OCI-LY7 (cell line): ENCODE results near the gene LPA. TPM values are rescaled to one million over a fixed set of nuclear protein-coding genes. Genes with fewer than 3 reads are reported as not detected.

ENCODE experiments used
- BruUV-seq: library from RNA; stranded (reverse); fragments of 400-500 nt; replicated peaks from 2 replicates; lab custom pipeline; 2021; lab: Mats Ljungman, UMichigan
- CTCF ChIA-PET: fragments of 300-600 bp; sonication (Branson Sonifier 250); formaldehyde crosslinking; loops from one replicate; lab custom pipeline; 2022; ENCODE audit warnings: antibody characterized with exemption; ENCODE audit not compliant: unreplicated experiment; lab: Charles Lee
- POLR2A ChIA-PET: fragments of 300-600 bp; sonication (Branson Sonifier 250); formaldehyde crosslinking; loops from one replicate; lab custom pipeline; 2022; ENCODE audit warnings: antibody characterized with exemption; lab: Charles Lee
- DNase-seq: peaks from one replicate; pipeline ENCODE4 v3.0.0-alpha.2; 2015; ENCODE audit warnings: low spot score
- H2AFZ ChIP-seq: fragments of 200-600 bp; sonication (generic), shearing (Covaris generic); 2 replicates; pipeline ENCODE4 v1.6.1; 2014; ENCODE audit warnings: mild to moderate bottlenecking, antibody characterized with exemption, low read length, moderate library complexity
- H3K27ac ChIP-seq: fragments of 200-600 bp; sonication (generic); 2 replicates; pipeline ENCODE4 v1.5.1; 2014; ENCODE audit warnings: mixed run types, low read depth, mild to moderate bottlenecking, moderate library complexity, low read length, inconsistent platforms; ENCODE audit not compliant: poor library complexity, severe bottlenecking
- H3K36me3 ChIP-seq: fragments of 200-600 bp; sonication (generic); 2 replicates; pipeline ENCODE4 v1.6.1; 2014; ENCODE audit warnings: mild to moderate bottlenecking, antibody characterized with exemption, low read length, moderate library complexity, mixed read lengths; ENCODE audit not compliant: insufficient read depth
- H3K4me1 ChIP-seq: fragments of 200-600 bp; sonication (generic); 2 replicates; pipeline ENCODE4 v1.5.1; 2014; ENCODE audit warnings: mild to moderate bottlenecking, low read length; ENCODE audit not compliant: insufficient read depth, poor library complexity, severe bottlenecking
- H3K4me2 ChIP-seq: fragments of 200-600 bp; sonication (generic); 2 replicates; pipeline ENCODE4 v1.6.1; 2014; ENCODE audit warnings: mild to moderate bottlenecking, low read length
- H3K4me3 ChIP-seq: fragments of 200-600 bp; sonication (generic); 2 replicates; pipeline ENCODE4 v1.5.1; 2014; ENCODE audit warnings: mild to moderate bottlenecking, low read depth, low read length; ENCODE audit not compliant: poor library complexity, severe bottlenecking
- H3K79me2 ChIP-seq: fragments of 200-600 bp; sonication (generic); 2 replicates; pipeline ENCODE4 v1.6.1; 2016; ENCODE audit warnings: low read depth, mild to moderate bottlenecking, low read length, moderate library complexity, mixed read lengths; ENCODE audit not compliant: insufficient read depth
- H3K9me2 ChIP-seq: fragments of 200-600 bp; sonication (generic); 2 replicates; pipeline ENCODE4 v1.6.1; 2016; ENCODE audit warnings: mild to moderate bottlenecking, low read length, mixed read lengths; ENCODE audit not compliant: insufficient read depth
- H3K9me3 ChIP-seq: fragments of 200-600 bp; sonication (generic); 2 replicates; pipeline ENCODE4 v1.6.1; 2014; ENCODE audit warnings: mild to moderate bottlenecking, mixed run types, low read length, mixed read lengths
- H4K20me1 ChIP-seq: fragments of 200-600 bp; sonication (generic); 2 replicates; pipeline ENCODE4 v1.6.1; 2014; ENCODE audit warnings: mild to moderate bottlenecking, antibody characterized with exemption, low read length, moderate library complexity, mixed read lengths; ENCODE audit not compliant: insufficient read depth
- CTCF ChIP-seq: fragments of 200-600 bp; sonication (generic); conservative IDR thresholded peaks from 2 replicates; pipeline ENCODE4 v1.5.1; 2014; ENCODE audit warnings: mild to moderate bottlenecking, antibody characterized with exemption, low read length, moderate library complexity, mixed read lengths
- EZH2phosphoT487 ChIP-seq: fragments of 200-600 bp; sonication (generic); IDR thresholded peaks from 2 replicates; pipeline ENCODE4 v1.6.1; 2018; ENCODE audit warnings: low read depth, borderline replicate concordance, mild to moderate bottlenecking, mixed run types, antibody characterized with exemption, low read length, moderate library complexity, mixed read lengths
- intact Hi-C: fragments of 100-400 bp; cut with micrococcal nuclease; formaldehyde crosslinking; loops from one replicate; pipeline ENCODE4 v1.10.0; 2022; ENCODE audit not compliant: unreplicated experiment
- total RNA-seq, 2 experiments: library from RNA; depleted of rRNA in 1 of 2; stranded (reverse); fragments of >200 nt in 1 of 2; shearing (Covaris generic) in 1 of 2; gene quantifications; 2 replicates each; pipeline ENCODE4 v1.2.3, GENCODE V29; 2014 to 2022

The LPA gene
- total RNA-seq, 2 experiments from 2014 or later: not detected

- H3K9me3 ChIP-seq: no peaks in the 10 kb centered on the region
- no peak overlapping the region for H3K4me2 ChIP-seq
- no peaks in the 10 kb centered on the region for H3K36me3 ChIP-seq
- TF ChIP-seq EZH2phosphoT487 (no peak), CTCF (no peak)
- ChIA-PET CTCF (no interaction called here), POLR2A (no interaction called here)
- no peak for DNase-seq
- no peak overlapping the region for H2AFZ ChIP-seq
- no peak overlapping the region for H3K27ac ChIP-seq
- no peaks in the 10 kb centered on the region for H3K79me2 ChIP-seq
- no peaks in the 10 kb centered on the region for H3K9me2 ChIP-seq
- intact Hi-C loops: no loop called here
- H3K4me1 ChIP-seq: no peaks in the 10 kb centered on the region
- no TSS peak for BruUV-seq
- no peaks in the 10 kb centered on the region for H4K20me1 ChIP-seq
- H3K4me3 ChIP-seq: no peak overlapping the region
Observed at GRCh38 chr6:160659562-160659961, 4.5 kb downstream of the LPA start.

GRCh38 chr6:160634706-160635105, 29.4 kb downstream of the LPA start:
- Histone ChIP-seq H2AFZ (no peak overlapping the region), H3K9me2 (no peaks in the 10 kb centered on the region), H3K4me1 (no peaks in the 10 kb centered on the region), H3K79me2 (no peaks in the 10 kb centered on the region), H3K36me3 (no peaks in the 10 kb centered on the region), H3K27ac (no peak overlapping the region), H3K4me3 (no peak overlapping the region), H4K20me1 (no peaks in the 10 kb centered on the region), H3K4me2 (no peak overlapping the region), H3K9me3 (no peaks in the 10 kb centered on the region)
- DNase-seq: no peak
- CTCF ChIA-PET: no interaction called here
- intact Hi-C loops: no loop called here
- no peak for TF ChIP-seq EZH2phosphoT487
- TF ChIP-seq CTCF: no peak
- POLR2A ChIA-PET: no interaction called here
- no TSS peak for BruUV-seq

GRCh38 chr6:160595838-160596832, 67.9 kb downstream of the LPA start:
- Histone ChIP-seq H3K4me1 (no peaks in the 10 kb centered on the region), H3K9me3 (no peaks in the 10 kb centered on the region), H3K27ac (no peak overlapping the region), H2AFZ (no peak overlapping the region), H3K79me2 (no peaks in the 10 kb centered on the region), H3K9me2 (no peaks in the 10 kb centered on the region), H3K4me3 (no peak overlapping the region), H3K36me3 (no peaks in the 10 kb centered on the region), H3K4me2 (no peak overlapping the region), H4K20me1 (no peaks in the 10 kb centered on the region)
- DNase-seq: no peak
- intact Hi-C loops: no loop called here
- ChIA-PET CTCF (no interaction called here), POLR2A (no interaction called here)
- TF ChIP-seq CTCF: no peak
- TF ChIP-seq EZH2phosphoT487: no peak
- BruUV-seq: no TSS peak
